ENCODE data around the gene KMO. TPM values are rescaled to one million over a fixed set of nuclear protein-coding genes. Genes with fewer than 3 reads are reported as not detected.

Gene KMO
- total RNA-seq, 1 experiment from 2014 or later = 0.14 TPM

GRCh38 chr1:241615043-241615974 is 83.1 kb downstream of the KMO start:
- H3K36me3 ChIP-seq (replicated peaks; ENCODE audit: control insufficient read depth, insufficient read depth, low read length) = no peaks in the 10 kb centered on the region
- DNase-seq = no peak
- H3K27me3 ChIP-seq (ENCODE audit: control insufficient read depth, insufficient read depth, low read length) = no peaks in the 10 kb centered on the region
- no peak overlapping the region for H3K4me3 ChIP-seq (ENCODE audit: insufficient read depth, low read depth, low read length)

- no peak for DNase-seq
- Histone ChIP-seq H3K27me3 (ENCODE audit: control insufficient read depth, insufficient read depth, low read length) (no peaks in the 10 kb centered on the region), H3K36me3 (replicated peaks; ENCODE audit: control insufficient read depth, insufficient read depth, low read length) (no peaks in the 10 kb centered on the region), H3K4me3 (ENCODE audit: insufficient read depth, low read depth, low read length) (no peak overlapping the region)
Observed at GRCh38 chr1:241617426-241617825, 85.2 kb downstream of the KMO start.

- DNase-seq = no peak
- Histone ChIP-seq H3K4me3 (ENCODE audit: insufficient read depth, low read depth, low read length) (no peak overlapping the region), H3K27me3 (ENCODE audit: control insufficient read depth, insufficient read depth, low read length) (no peaks in the 10 kb centered on the region), H3K36me3 (replicated peaks; ENCODE audit: control insufficient read depth, insufficient read depth, low read length) (no peaks in the 10 kb centered on the region)
Observed at GRCh38 chr1:241622669-241623068, 90.5 kb downstream of the KMO start.

GRCh38 chr1:241624935-241625334 is 92.8 kb downstream of the KMO start:
- no peak overlapping the region for H3K4me3 ChIP-seq (ENCODE audit: insufficient read depth, low read depth, low read length)
- no peak for DNase-seq
- H3K36me3 ChIP-seq (replicated peaks; ENCODE audit: control insufficient read depth, insufficient read depth, low read length) = no peaks in the 10 kb centered on the region
- no peaks in the 10 kb centered on the region for H3K27me3 ChIP-seq (ENCODE audit: control insufficient read depth, insufficient read depth, low read length)

- DNase-seq = no peak
- Histone ChIP-seq H3K27me3 (ENCODE audit: control insufficient read depth, insufficient read depth, low read length) (no peaks in the 10 kb centered on the region), H3K36me3 (replicated peaks; ENCODE audit: control insufficient read depth, insufficient read depth, low read length) (no peaks in the 10 kb centered on the region), H3K4me3 (ENCODE audit: insufficient read depth, low read depth, low read length) (no peak overlapping the region)
Observed at GRCh38 chr1:241627453-241628259, 95.5 kb downstream of the KMO start.

- Histone ChIP-seq H3K4me3 (ENCODE audit: insufficient read depth, low read depth, low read length) (no peak overlapping the region), H3K36me3 (replicated peaks; ENCODE audit: control insufficient read depth, insufficient read depth, low read length) (no peaks in the 10 kb centered on the region; the same call in 1 of the 2 replicates), H3K27me3 (ENCODE audit: control insufficient read depth, insufficient read depth, low read length) (no peaks in the 10 kb centered on the region)
- DNase-seq = no peak
Observed at GRCh38 chr1:241630005-241630404, 97.8 kb downstream of the KMO start.

GRCh38 chr1:241630476-241630875 is 98.3 kb downstream of the KMO start:
- no peaks in the 10 kb centered on the region for H3K27me3 ChIP-seq (ENCODE audit: control insufficient read depth, insufficient read depth, low read length)
- DNase-seq = no peak
- H3K4me3 ChIP-seq (ENCODE audit: insufficient read depth, low read depth, low read length) = no peak overlapping the region
- peaks cover 3% of the 10 kb centered on the region for H3K36me3 ChIP-seq (replicated peaks; ENCODE audit: control insufficient read depth, insufficient read depth, low read length)

GRCh38 chr1:241630899-241631298 is 98.7 kb downstream of the KMO start:
- DNase-seq = no peak

GRCh38 chr1:241631674-241632073 is 99.5 kb downstream of the KMO start:
- DNase-seq = no peak
- Histone ChIP-seq H3K4me3 (ENCODE audit: insufficient read depth, low read depth, low read length) (no peak overlapping the region), H3K27me3 (ENCODE audit: control insufficient read depth, insufficient read depth, low read length) (no peaks in the 10 kb centered on the region), H3K36me3 (replicated peaks; ENCODE audit: control insufficient read depth, insufficient read depth, low read length) (peaks cover 4% of the 10 kb centered on the region)

More at GRCh38 chr1:241630899-241631298, 98.7 kb downstream of the KMO start:
- peaks cover 4% of the 10 kb centered on the region for H3K36me3 ChIP-seq (replicated peaks; ENCODE audit: control insufficient read depth, insufficient read depth, low read length)
- H3K4me3 ChIP-seq (ENCODE audit: insufficient read depth, low read depth, low read length) = no peak overlapping the region
- H3K27me3 ChIP-seq (ENCODE audit: control insufficient read depth, insufficient read depth, low read length) = no peaks in the 10 kb centered on the region

GRCh38 chr1:241632987-241633386 is 100.8 kb downstream of the KMO start:
- H3K4me3 ChIP-seq (ENCODE audit: insufficient read depth, low read depth, low read length) = no peak overlapping the region
- no peak for DNase-seq
- peaks cover 4% of the 10 kb centered on the region for H3K36me3 ChIP-seq (replicated peaks; ENCODE audit: control insufficient read depth, insufficient read depth, low read length)
- H3K27me3 ChIP-seq (ENCODE audit: control insufficient read depth, insufficient read depth, low read length) = no peaks in the 10 kb centered on the region

GRCh38 chr1:241635556-241636152 is 103.5 kb downstream of the KMO start:
- DNase-seq = no peak
- Histone ChIP-seq H3K27me3 (ENCODE audit: control insufficient read depth, insufficient read depth, low read length) (no peaks in the 10 kb centered on the region), H3K4me3 (ENCODE audit: insufficient read depth, low read depth, low read length) (no peak overlapping the region), H3K36me3 (replicated peaks; ENCODE audit: control insufficient read depth, insufficient read depth, low read length) (peaks cover 4% of the 10 kb centered on the region)

GRCh38 chr1:241636291-241636690 is 104.1 kb downstream of the KMO start:
- no peaks in the 10 kb centered on the region; the same call in 1 of the 2 replicates for H3K27me3 ChIP-seq (ENCODE audit: control insufficient read depth, insufficient read depth, low read length)
- H3K36me3 ChIP-seq (replicated peaks; ENCODE audit: control insufficient read depth, insufficient read depth, low read length) = peaks cover 4% of the 10 kb centered on the region
- DNase-seq = no peak
- H3K4me3 ChIP-seq (ENCODE audit: insufficient read depth, low read depth, low read length) = no peak overlapping the region

- Histone ChIP-seq H3K36me3 (replicated peaks; ENCODE audit: control insufficient read depth, insufficient read depth, low read length) (peaks cover 4% of the 10 kb centered on the region), H3K4me3 (ENCODE audit: insufficient read depth, low read depth, low read length) (no peak overlapping the region), H3K27me3 (ENCODE audit: control insufficient read depth, insufficient read depth, low read length) (no peaks in the 10 kb centered on the region; the same call in 1 of the 2 replicates)
- DNase-seq = no peak
Observed at GRCh38 chr1:241637046-241637590, 104.9 kb downstream of the KMO start.

GRCh38 chr1:241637604-241638003 is 105.4 kb downstream of the KMO start:
- no peak for DNase-seq
- no peak overlapping the region for H3K4me3 ChIP-seq (ENCODE audit: insufficient read depth, low read depth, low read length)
- H3K36me3 ChIP-seq (replicated peaks; ENCODE audit: control insufficient read depth, insufficient read depth, low read length) = peaks cover 4% of the 10 kb centered on the region
- no peaks in the 10 kb centered on the region; the same call in 1 of the 2 replicates for H3K27me3 ChIP-seq (ENCODE audit: control insufficient read depth, insufficient read depth, low read length)
